Measurements from ENCODE around the gene KIAA1671.

GRCh38 chr22:25030636-25031035, 78.1 kb downstream of the KIAA1671 start:
- TF ChIP-seq GABPA (IDR thresholded peaks at IDR 0.05; ENCODE audit: low read depth) (no peak), MAX (IDR thresholded peaks at IDR 0.05; ENCODE audit: low read depth) (no peak), TAF1 (IDR thresholded peaks at IDR 0.05; ENCODE audit: borderline replicate concordance, low read depth, low read length) (no peak), CTCF (IDR thresholded peaks at IDR 0.05) (no peak), EP300 (IDR thresholded peaks at IDR 0.05; ENCODE audit: borderline replicate concordance in 1 of 2, low read depth in 1 of 2, low read length in 1 of 2) (no peak), CHD2 (IDR thresholded peaks at IDR 0.05; ENCODE audit: low read length, partially characterized antibody) (no peak), SMC3 (IDR thresholded peaks at IDR 0.05; ENCODE audit: low read depth, low read length) (no peak), FOXJ3 (CRISPR knock-in tag; IDR thresholded peaks at IDR 0.05) (no peak), EZH2phosphoT487 (IDR thresholded peaks at IDR 0.05; ENCODE audit: borderline replicate concordance, low read depth) (no peak), POLR2AphosphoS5 (IDR thresholded peaks at IDR 0.05; ENCODE audit: low read depth, low read length) (no peak), NRF1 (IDR thresholded peaks at IDR 0.05; ENCODE audit: low read depth, low read length) (no peak), REST (IDR thresholded peaks at IDR 0.05; ENCODE audit: low read depth, low read length) (no peak), RFX5 (IDR thresholded peaks at IDR 0.05; ENCODE audit: low read length) (no peak)
